ENCODE results near the gene NWD2.

The NWD2 gene

GRCh38 chr4:37243722-37244582, 591 bp upstream of the NWD2 start:
- TF ChIP-seq, protein P1, sequence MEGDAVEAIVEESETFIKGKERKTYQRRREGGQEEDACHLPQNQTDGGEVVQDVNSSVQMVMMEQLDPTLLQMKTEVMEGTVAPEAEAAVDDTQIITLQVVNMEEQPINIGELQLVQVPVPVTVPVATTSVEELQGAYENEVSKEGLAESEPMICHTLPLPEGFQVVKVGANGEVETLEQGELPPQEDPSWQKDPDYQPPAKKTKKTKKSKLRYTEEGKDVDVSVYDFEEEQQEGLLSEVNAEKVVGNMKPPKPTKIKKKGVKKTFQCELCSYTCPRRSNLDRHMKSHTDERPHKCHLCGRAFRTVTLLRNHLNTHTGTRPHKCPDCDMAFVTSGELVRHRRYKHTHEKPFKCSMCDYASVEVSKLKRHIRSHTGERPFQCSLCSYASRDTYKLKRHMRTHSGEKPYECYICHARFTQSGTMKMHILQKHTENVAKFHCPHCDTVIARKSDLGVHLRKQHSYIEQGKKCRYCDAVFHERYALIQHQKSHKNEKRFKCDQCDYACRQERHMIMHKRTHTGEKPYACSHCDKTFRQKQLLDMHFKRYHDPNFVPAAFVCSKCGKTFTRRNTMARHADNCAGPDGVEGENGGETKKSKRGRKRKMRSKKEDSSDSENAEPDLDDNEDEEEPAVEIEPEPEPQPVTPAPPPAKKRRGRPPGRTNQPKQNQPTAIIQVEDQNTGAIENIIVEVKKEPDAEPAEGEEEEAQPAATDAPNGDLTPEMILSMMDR (IDR thresholded peaks at IDR 0.05; ENCODE audit: insufficient read depth, low read depth, low read length, missing control alignments), result no peak
- DNase-seq (ENCODE audit: low read depth), result no peak
- H3K4me3 ChIP-seq (ENCODE audit: low read length), result no peak overlapping the region

GRCh38 chr4:37245391-37245954, 930 bp downstream of the NWD2 start:
- TF ChIP-seq, protein P1 (IDR thresholded peaks at IDR 0.05; ENCODE audit: insufficient read depth, low read depth, low read length, missing control alignments), result no peak
- DNase-seq (ENCODE audit: low read depth), result no peak
- no peak overlapping the region for H3K4me3 ChIP-seq (ENCODE audit: low read length)

- TF ChIP-seq, protein P1 (IDR thresholded peaks at IDR 0.05; ENCODE audit: insufficient read depth, low read depth, low read length, missing control alignments), result no peak
- H3K4me3 ChIP-seq (ENCODE audit: low read length), result no peak overlapping the region
- no peak for DNase-seq (ENCODE audit: low read depth)
Measured at GRCh38 chr4:37246891-37247290, 2.3 kb downstream of the NWD2 start.

- TF ChIP-seq, protein P1 (IDR thresholded peaks at IDR 0.05; ENCODE audit: insufficient read depth, low read depth, low read length, missing control alignments), result no peak
- no peak for DNase-seq (ENCODE audit: low read depth)
- no peak overlapping the region for H3K4me3 ChIP-seq (ENCODE audit: low read length)
Measured at GRCh38 chr4:37258221-37258620, 13.7 kb downstream of the NWD2 start.

GRCh38 chr4:37268319-37268718, 23.8 kb downstream of the NWD2 start:
- H3K4me3 ChIP-seq (ENCODE audit: low read length), result no peak overlapping the region
- DNase-seq (ENCODE audit: low read depth), result peak; percentile 18
- TF ChIP-seq, protein P1 (IDR thresholded peaks at IDR 0.05; ENCODE audit: insufficient read depth, low read depth, low read length, missing control alignments), result no peak

DNA sequence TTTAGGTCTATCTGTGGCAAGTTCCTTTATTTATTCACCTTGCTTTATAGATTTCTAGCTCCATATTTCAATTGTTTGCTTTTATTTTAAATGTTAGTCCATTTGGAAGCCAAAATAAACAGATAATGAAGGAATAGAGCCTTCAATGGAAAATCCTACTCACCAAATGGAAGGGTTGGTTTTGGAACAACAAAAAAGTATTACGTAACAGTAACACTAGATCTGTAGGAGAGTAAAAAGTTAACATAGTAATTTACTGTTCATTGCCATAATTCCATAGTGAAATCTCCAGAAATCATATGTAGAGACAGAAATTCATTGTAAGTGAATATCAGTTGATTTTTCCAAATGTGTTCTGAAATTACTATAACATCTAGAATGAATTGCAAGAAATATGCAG, 34.6 kb downstream of the NWD2 start:
- DNase-seq (ENCODE audit: low read depth), result no peak
- H3K4me3 ChIP-seq (ENCODE audit: low read length), result no peak overlapping the region
- TF ChIP-seq, protein P1 (IDR thresholded peaks at IDR 0.05; ENCODE audit: insufficient read depth, low read depth, low read length, missing control alignments), result no peak
